H1 (cell line): ENCODE results near the gene MT4.

ENCODE experiments used
- ASH2L ChIP-seq: fragments of 200-600, 300-600 bp; sonication (generic); IDR thresholded peaks from one replicate; pipeline ENCODE4 v1.7.1; 2017; ENCODE audit warnings: low read length
- CHD2 ChIP-seq: IDR thresholded peaks from 2 replicates; pipeline ENCODE4 v1.6.1; 2012; ENCODE audit warnings: low read length, improper control_type of control experiment
- GABPA ChIP-seq: IDR thresholded peaks from 2 replicates; pipeline ENCODE4 v1.6.1; 2011; ENCODE audit warnings: mild to moderate bottlenecking, low read length, moderate library complexity, borderline replicate concordance; ENCODE audit not compliant: insufficient read depth
- JUND ChIP-seq: IDR thresholded peaks from 2 replicates; pipeline ENCODE4 v1.6.1; 2011; ENCODE audit warnings: mild to moderate bottlenecking, improper control_type of control experiment, low read length
- RAD21 ChIP-seq, 2 experiments: IDR thresholded peaks in 1 of 2; conservative IDR thresholded peaks in 1 of 2; 2 replicates each; pipeline ENCODE4 v1.6.1; 2011; ENCODE audit warnings: low read depth in 2 of 2, low read length in 2 of 2, improper control_type of control experiment in 1 of 2, inconsistent platforms in 1 of 2, mild to moderate bottlenecking in 1 of 2, moderate library complexity in 1 of 2
- SIN3A ChIP-seq, 2 experiments: IDR thresholded peaks in 1 of 2; conservative IDR thresholded peaks in 1 of 2; 2 replicates each; pipeline ENCODE4 v1.6.1; 2011 to 2012; ENCODE audit warnings: low read length in 2 of 2, improper control_type of control experiment in 1 of 2, low read depth in 1 of 2, mild to moderate bottlenecking in 1 of 2
- TAF1 ChIP-seq: IDR thresholded peaks from 2 replicates; pipeline ENCODE4 v1.6.1; 2011; ENCODE audit warnings: mild to moderate bottlenecking, low read depth, low read length
- TF ChIP-seq, protein P1 (sequence below): IDR thresholded peaks from 2 replicates; pipeline ENCODE4 v1.6.1; 2011; ENCODE audit warnings: low read length, improper control_type of control experiment

DNA sequence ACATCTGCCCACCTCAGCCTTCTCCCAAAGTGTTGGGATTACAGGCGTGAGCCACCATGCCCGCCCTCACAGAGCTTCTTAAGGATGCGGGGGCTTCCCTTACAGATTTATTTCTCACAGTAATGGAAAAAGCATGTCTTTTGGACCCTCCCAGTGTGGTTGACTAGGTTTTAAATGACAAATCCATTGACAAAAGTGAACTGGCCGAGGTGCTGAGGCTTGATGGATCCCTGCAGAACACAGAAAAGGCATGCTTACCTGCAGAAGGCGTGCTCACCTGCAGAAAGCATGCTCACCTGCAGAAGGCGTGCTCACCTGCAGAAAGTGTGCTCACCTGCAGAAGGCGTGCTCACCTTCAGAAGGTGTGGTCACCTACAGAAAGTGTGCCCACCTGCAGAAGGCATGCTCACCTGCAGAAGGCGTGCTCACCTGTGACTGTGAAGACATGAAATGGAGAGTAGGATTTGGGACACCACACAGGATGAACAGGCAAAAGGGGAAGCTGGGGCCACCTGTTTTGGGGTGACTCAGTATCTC lies 30.0 kb upstream of the MT4 start:
- TF ChIP-seq, protein P1, sequence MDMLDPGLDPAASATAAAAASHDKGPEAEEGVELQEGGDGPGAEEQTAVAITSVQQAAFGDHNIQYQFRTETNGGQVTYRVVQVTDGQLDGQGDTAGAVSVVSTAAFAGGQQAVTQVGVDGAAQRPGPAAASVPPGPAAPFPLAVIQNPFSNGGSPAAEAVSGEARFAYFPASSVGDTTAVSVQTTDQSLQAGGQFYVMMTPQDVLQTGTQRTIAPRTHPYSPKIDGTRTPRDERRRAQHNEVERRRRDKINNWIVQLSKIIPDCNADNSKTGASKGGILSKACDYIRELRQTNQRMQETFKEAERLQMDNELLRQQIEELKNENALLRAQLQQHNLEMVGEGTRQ = no peak
- TF ChIP-seq ASH2L (no peak), SIN3A (conservative IDR thresholded peaks at IDR 0.05 in 1 of 2, IDR thresholded peaks at IDR 0.05 in 1 of 2; ENCODE audit: low read depth in 1 of 2, low read length in 2 of 2) (no peak), TAF1 (no peak), CHD2 (no peak), GABPA (no peak), RAD21 (IDR thresholded peaks at IDR 0.05 in 1 of 2, conservative IDR thresholded peaks at IDR 0.05 in 1 of 2; ENCODE audit: low read depth in 2 of 2, low read length in 2 of 2) (no peak), JUND (no peak)
